ENCODE data around the gene ABCC5.

DNA sequence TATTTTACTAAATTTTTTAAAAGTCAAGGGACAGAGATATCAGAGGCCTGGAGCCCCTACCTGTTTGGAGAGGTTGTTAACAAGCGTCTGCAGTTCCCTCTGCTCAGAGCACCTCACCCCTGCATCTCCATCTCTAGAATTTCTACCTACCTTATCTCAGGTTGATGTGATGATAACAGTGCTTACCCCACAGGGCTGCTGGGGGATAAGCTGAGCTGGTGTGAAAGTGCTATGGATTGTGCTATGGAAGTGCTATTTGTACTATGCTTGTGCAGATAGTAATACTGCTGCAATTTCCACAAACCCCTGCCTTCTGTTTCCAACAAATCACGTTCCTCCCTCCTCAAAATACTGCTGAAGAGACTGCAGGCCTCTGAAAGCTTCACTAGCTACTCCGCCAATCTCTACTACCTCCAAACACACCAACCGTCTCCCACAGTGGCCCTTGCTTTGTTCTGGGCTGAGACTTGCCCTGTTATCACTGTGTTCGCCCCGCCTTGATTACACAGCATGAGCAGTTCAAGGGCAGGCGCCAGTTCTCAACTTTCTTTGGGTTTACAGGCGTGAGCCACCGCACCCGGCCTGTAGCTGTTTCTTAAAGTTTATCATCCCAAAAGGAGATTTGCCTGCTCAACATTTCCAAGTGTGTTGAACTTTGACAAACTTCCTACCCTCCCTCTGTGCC is 104.6 kb downstream of the ABCC5 start:
- TF ChIP-seq, protein P1, sequence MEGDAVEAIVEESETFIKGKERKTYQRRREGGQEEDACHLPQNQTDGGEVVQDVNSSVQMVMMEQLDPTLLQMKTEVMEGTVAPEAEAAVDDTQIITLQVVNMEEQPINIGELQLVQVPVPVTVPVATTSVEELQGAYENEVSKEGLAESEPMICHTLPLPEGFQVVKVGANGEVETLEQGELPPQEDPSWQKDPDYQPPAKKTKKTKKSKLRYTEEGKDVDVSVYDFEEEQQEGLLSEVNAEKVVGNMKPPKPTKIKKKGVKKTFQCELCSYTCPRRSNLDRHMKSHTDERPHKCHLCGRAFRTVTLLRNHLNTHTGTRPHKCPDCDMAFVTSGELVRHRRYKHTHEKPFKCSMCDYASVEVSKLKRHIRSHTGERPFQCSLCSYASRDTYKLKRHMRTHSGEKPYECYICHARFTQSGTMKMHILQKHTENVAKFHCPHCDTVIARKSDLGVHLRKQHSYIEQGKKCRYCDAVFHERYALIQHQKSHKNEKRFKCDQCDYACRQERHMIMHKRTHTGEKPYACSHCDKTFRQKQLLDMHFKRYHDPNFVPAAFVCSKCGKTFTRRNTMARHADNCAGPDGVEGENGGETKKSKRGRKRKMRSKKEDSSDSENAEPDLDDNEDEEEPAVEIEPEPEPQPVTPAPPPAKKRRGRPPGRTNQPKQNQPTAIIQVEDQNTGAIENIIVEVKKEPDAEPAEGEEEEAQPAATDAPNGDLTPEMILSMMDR (IDR thresholded peaks at IDR 0.05; ENCODE audit: insufficient read depth, low read length, poor library complexity, severe bottlenecking), result no peak
- TF ChIP-seq EZH2phosphoT487 (conservative IDR thresholded peaks at IDR 0.05; ENCODE audit: low read length), result no peak
